WTC11 (cell line): ENCODE measurements around the gene GHITM.

Experiments used
- AR ChIP-seq: fragments of 250-450 bp; sonication (Bioruptor Pico); IDR thresholded peaks from 2 replicates; pipeline ENCODE4 v1.9.0; 2021; ENCODE audit warnings: mild to moderate bottlenecking
- ATF2 ChIP-seq: sonication (generic); formaldehyde crosslinking; IDR thresholded peaks from 2 replicates; pipeline ENCODE4 v1.8.1; 2022; ENCODE audit warnings: low read depth, missing genetic modification reagents, borderline replicate concordance
- CREM ChIP-seq: sonication (generic); formaldehyde crosslinking; IDR thresholded peaks from 2 replicates; pipeline ENCODE4 v1.8.1; 2022; ENCODE audit warnings: mild to moderate bottlenecking, missing genetic modification reagents, moderate library complexity
- SMAD4 ChIP-seq: sonication (generic); formaldehyde crosslinking; IDR thresholded peaks from 2 replicates; pipeline ENCODE4 v1.8.0; 2022; ENCODE audit warnings: mild to moderate bottlenecking, missing genetic modification reagents
- TCF7 ChIP-seq: sonication (generic); formaldehyde crosslinking; IDR thresholded peaks from 2 replicates; pipeline ENCODE4 v1.8.0; 2022; ENCODE audit warnings: mild to moderate bottlenecking, low read depth, missing genetic modification reagents, moderate library complexity
- ZNF121 ChIP-seq: sonication (generic); formaldehyde crosslinking; IDR thresholded peaks from 2 replicates; pipeline ENCODE4 v1.8.0; 2023; ENCODE audit warnings: missing genetic modification reagents
- TF ChIP-seq, protein P1 (sequence below): fragments of 200-600 bp; IDR thresholded peaks from 2 replicates; pipeline ENCODE4 v1.8.0; 2022; ENCODE audit warnings: antibody characterized with exemption
- TF ChIP-seq, protein P2 (sequence below): sonication (generic); formaldehyde crosslinking; IDR thresholded peaks from 2 replicates; pipeline ENCODE4 v1.8.1; 2023; ENCODE audit warnings: mild to moderate bottlenecking, missing genetic modification reagents, moderate library complexity
- TF ChIP-seq, protein P3 (sequence below): sonication (generic); formaldehyde crosslinking; IDR thresholded peaks from 2 replicates; pipeline ENCODE4 v1.8.0; 2022; ENCODE audit warnings: mild to moderate bottlenecking, missing genetic modification reagents
- TF ChIP-seq, protein P4 (sequence below): sonication (generic); formaldehyde crosslinking; IDR thresholded peaks from 2 replicates; pipeline ENCODE4 v1.8.1; 2022; ENCODE audit warnings: missing genetic modification reagents, borderline replicate concordance

GRCh38 chr10:84173501-84173929, 34.2 kb downstream of the GHITM start, which contains the start of gene GPR15LG:
- TF ChIP-seq ATF2 (CRISPR knock-in tag) (no peak), AR (no peak), ZNF121 (CRISPR knock-in tag) (no peak), SMAD4 (CRISPR knock-in tag) (no peak), TCF7 (CRISPR knock-in tag) (no peak), CREM (CRISPR knock-in tag) (no peak)
- TF ChIP-seq, protein P1, sequence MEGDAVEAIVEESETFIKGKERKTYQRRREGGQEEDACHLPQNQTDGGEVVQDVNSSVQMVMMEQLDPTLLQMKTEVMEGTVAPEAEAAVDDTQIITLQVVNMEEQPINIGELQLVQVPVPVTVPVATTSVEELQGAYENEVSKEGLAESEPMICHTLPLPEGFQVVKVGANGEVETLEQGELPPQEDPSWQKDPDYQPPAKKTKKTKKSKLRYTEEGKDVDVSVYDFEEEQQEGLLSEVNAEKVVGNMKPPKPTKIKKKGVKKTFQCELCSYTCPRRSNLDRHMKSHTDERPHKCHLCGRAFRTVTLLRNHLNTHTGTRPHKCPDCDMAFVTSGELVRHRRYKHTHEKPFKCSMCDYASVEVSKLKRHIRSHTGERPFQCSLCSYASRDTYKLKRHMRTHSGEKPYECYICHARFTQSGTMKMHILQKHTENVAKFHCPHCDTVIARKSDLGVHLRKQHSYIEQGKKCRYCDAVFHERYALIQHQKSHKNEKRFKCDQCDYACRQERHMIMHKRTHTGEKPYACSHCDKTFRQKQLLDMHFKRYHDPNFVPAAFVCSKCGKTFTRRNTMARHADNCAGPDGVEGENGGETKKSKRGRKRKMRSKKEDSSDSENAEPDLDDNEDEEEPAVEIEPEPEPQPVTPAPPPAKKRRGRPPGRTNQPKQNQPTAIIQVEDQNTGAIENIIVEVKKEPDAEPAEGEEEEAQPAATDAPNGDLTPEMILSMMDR, result no peak
- TF ChIP-seq, protein P2, sequence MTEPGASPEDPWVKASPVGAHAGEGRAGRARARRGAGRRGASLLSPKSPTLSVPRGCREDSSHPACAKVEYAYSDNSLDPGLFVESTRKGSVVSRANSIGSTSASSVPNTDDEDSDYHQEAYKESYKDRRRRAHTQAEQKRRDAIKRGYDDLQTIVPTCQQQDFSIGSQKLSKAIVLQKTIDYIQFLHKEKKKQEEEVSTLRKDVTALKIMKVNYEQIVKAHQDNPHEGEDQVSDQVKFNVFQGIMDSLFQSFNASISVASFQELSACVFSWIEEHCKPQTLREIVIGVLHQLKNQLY (CRISPR knock-in tag), result no peak
- TF ChIP-seq, protein P3, sequence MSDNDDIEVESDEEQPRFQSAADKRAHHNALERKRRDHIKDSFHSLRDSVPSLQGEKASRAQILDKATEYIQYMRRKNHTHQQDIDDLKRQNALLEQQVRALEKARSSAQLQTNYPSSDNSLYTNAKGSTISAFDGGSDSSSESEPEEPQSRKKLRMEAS (CRISPR knock-in tag), result no peak
- TF ChIP-seq, protein P4, sequence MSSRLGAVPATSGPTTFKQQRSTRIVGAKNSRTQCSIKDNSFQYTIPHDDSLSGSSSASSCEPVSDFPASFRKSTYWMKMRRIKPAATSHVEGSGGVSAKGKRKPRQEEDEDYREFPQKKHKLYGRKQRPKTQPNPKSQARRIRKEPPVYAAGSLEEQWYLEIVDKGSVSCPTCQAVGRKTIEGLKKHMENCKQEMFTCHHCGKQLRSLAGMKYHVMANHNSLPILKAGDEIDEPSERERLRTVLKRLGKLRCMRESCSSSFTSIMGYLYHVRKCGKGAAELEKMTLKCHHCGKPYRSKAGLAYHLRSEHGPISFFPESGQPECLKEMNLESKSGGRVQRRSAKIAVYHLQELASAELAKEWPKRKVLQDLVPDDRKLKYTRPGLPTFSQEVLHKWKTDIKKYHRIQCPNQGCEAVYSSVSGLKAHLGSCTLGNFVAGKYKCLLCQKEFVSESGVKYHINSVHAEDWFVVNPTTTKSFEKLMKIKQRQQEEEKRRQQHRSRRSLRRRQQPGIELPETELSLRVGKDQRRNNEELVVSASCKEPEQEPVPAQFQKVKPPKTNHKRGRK (CRISPR knock-in tag), result no peak
